ENCODE results near the gene NCAM2. TPM values are rescaled to one million over a fixed set of nuclear protein-coding genes. Genes with fewer than 3 reads are reported as not detected.

Gene NCAM2
- polyA plus RNA-seq, 1 donor from 2014 or later = 9.8 TPM

GRCh38 chr21:21332492-21332891, 334.3 kb downstream of the NCAM2 start:
- no peaks in the 10 kb centered on the region for H3K27me3 ChIP-seq (ENCODE audit: insufficient read depth, low read depth, low read length)
- H3K27ac ChIP-seq (ENCODE audit: low read length) = no peak overlapping the region
- H2AFZ ChIP-seq (ENCODE audit: low read depth, low read length) = no peak overlapping the region
- no peaks in the 10 kb centered on the region for H4K20me1 ChIP-seq (ENCODE audit: insufficient read depth)
- H3K9ac ChIP-seq (ENCODE audit: low read length) = no peak overlapping the region
- no peaks in the 10 kb centered on the region for H3K9me2 ChIP-seq (ENCODE audit: insufficient read depth, low read length)
- H3K79me2 ChIP-seq (replicated peaks; ENCODE audit: insufficient read depth, low read length) = no peaks in the 10 kb centered on the region
- H3K4me3 ChIP-seq (ENCODE audit: low read length) = no peak overlapping the region
- H3K9me3 ChIP-seq (ENCODE audit: low read length) = no peaks in the 10 kb centered on the region
- TF ChIP-seq SMC3 (conservative IDR thresholded peaks at IDR 0.05; ENCODE audit: poor library complexity) (no peak), REST (IDR thresholded peaks at IDR 0.05; ENCODE audit: borderline replicate concordance) (no peak), MXI1 (conservative IDR thresholded peaks at IDR 0.05; ENCODE audit: poor library complexity, severe bottlenecking) (no peak), EP300 (conservative IDR thresholded peaks at IDR 0.05; ENCODE audit: poor library complexity, severe bottlenecking) (no peak), EZH2 (IDR thresholded peaks at IDR 0.05; ENCODE audit: borderline replicate concordance, insufficient read depth, low read length, poor library complexity, severe bottlenecking) (no peak), RAD21 (conservative IDR thresholded peaks at IDR 0.05) (no peak), CTCF (IDR thresholded peaks at IDR 0.05; ENCODE audit: poor library complexity, severe bottlenecking) (no peak), POLR2AphosphoS5 (IDR thresholded peaks at IDR 0.05) (no peak)
- H3F3A ChIP-seq (ENCODE audit: insufficient read depth, low read length, poor library complexity, severe bottlenecking) = no peaks in the 10 kb centered on the region
- H3K4me2 ChIP-seq (ENCODE audit: low read length) = no peak overlapping the region
- H3K36me3 ChIP-seq (ENCODE audit: insufficient read depth, low read length) = no peaks in the 10 kb centered on the region

GRCh38 chr21:21341041-21341440, 342.8 kb downstream of the NCAM2 start:
- Histone ChIP-seq H3K9me3 (ENCODE audit: low read length) (no peaks in the 10 kb centered on the region), H3K27ac (ENCODE audit: low read length) (no peak overlapping the region), H4K20me1 (ENCODE audit: insufficient read depth) (no peaks in the 10 kb centered on the region), H3K79me2 (replicated peaks; ENCODE audit: insufficient read depth, low read length) (no peaks in the 10 kb centered on the region), H3K9ac (ENCODE audit: low read length) (no peak overlapping the region), H3K27me3 (ENCODE audit: insufficient read depth, low read depth, low read length) (no peaks in the 10 kb centered on the region), H3K9me2 (ENCODE audit: insufficient read depth, low read length) (no peaks in the 10 kb centered on the region), H3F3A (ENCODE audit: insufficient read depth, low read length, poor library complexity, severe bottlenecking) (no peaks in the 10 kb centered on the region), H3K36me3 (ENCODE audit: insufficient read depth, low read length) (no peaks in the 10 kb centered on the region), H2AFZ (ENCODE audit: low read depth, low read length) (no peak overlapping the region), H3K4me3 (ENCODE audit: low read length) (no peak overlapping the region), H3K4me2 (ENCODE audit: low read length) (no peak overlapping the region)
- no peak for TF ChIP-seq POLR2AphosphoS5 (IDR thresholded peaks at IDR 0.05)
- TF ChIP-seq SMC3 (conservative IDR thresholded peaks at IDR 0.05; ENCODE audit: poor library complexity) = no peak
- no peak for TF ChIP-seq EP300 (conservative IDR thresholded peaks at IDR 0.05; ENCODE audit: poor library complexity, severe bottlenecking)
- TF ChIP-seq CTCF (IDR thresholded peaks at IDR 0.05; ENCODE audit: poor library complexity, severe bottlenecking) = no peak
- no peak for TF ChIP-seq EZH2 (IDR thresholded peaks at IDR 0.05; ENCODE audit: borderline replicate concordance, insufficient read depth, low read length, poor library complexity, severe bottlenecking)
- no peak for TF ChIP-seq REST (IDR thresholded peaks at IDR 0.05; ENCODE audit: borderline replicate concordance)
- TF ChIP-seq MXI1 (conservative IDR thresholded peaks at IDR 0.05; ENCODE audit: poor library complexity, severe bottlenecking) = no peak
- TF ChIP-seq TAF1 (IDR thresholded peaks at IDR 0.05; ENCODE audit: low read depth) = no peak
- no peak for TF ChIP-seq RAD21 (conservative IDR thresholded peaks at IDR 0.05)
